AG04450 (cell line): ENCODE results near the gene HTATIP2. TPM values are rescaled to one million over a fixed set of nuclear protein-coding genes. Genes with fewer than 3 reads are reported as not detected.

Experiments
- CTCF ChIA-PET: fragments of 300-600, 350-600 bp; formaldehyde crosslinking; extraction: SDS; loops from one replicate; lab custom pipeline; 2022; ENCODE audit warnings: antibody characterized with exemption, inconsistent platforms; lab: Charles Lee
- POLR2A ChIA-PET: fragments of 350-600 bp; formaldehyde crosslinking; extraction: SDS; loops from one replicate; lab custom pipeline; 2021; ENCODE audit warnings: antibody characterized with exemption, inconsistent platforms; lab: Yijun Ruan, JAX
- DNase-seq: peaks from one replicate; pipeline ENCODE4 v3.0.0-alpha.2; 2011; ENCODE audit warnings: low read depth, low spot score
- H3K27ac ChIP-seq: one replicate; pipeline ENCODE4 v1.5.1; 2012; ENCODE audit warnings: low read depth, low read length, control low read depth
- H3K27me3 ChIP-seq: one replicate; pipeline ENCODE4 v1.6.0; 2012; ENCODE audit warnings: low read length; ENCODE audit not compliant: control insufficient read depth, insufficient read depth
- H3K4me3 ChIP-seq: 2 replicates; pipeline ENCODE4 v1.5.1; 2011; ENCODE audit warnings: mild to moderate bottlenecking, low read depth, low read length, control low read depth
- H3K9me3 ChIP-seq: 2 replicates; pipeline ENCODE4 v1.5.1; 2012; ENCODE audit warnings: low read length; ENCODE audit not compliant: control insufficient read depth, insufficient read depth
- CTCF ChIP-seq: IDR thresholded peaks from 2 replicates; pipeline ENCODE4 v1.5.1; 2011; ENCODE audit warnings: low read depth, low read length, control low read depth, inconsistent platforms
- polyA plus RNA-seq: library from polyadenylated mRNA; depleted of rRNA; stranded (reverse); fragments of >200 nt; gene quantifications from 2 replicates; pipeline ENCODE4 v1.2.3, GENCODE V29; 2011

HTATIP2 gene
- polyA plus RNA-seq, 1 experiment: 39.8 TPM

- Histone ChIP-seq H3K27me3 (no peaks in the 10 kb centered on the region), H3K27ac (no peak overlapping the region), H3K9me3 (no peaks in the 10 kb centered on the region), H3K4me3 (no peak overlapping the region)
- DNase-seq: no peak
- POLR2A ChIA-PET: no interaction called here
- CTCF ChIA-PET: interaction anchor here (1.0 kb wide), 1 partner anchor 9 kb away, joined by 9 read pairs; no protein-coding TSS in a partner anchor
- no peak for TF ChIP-seq CTCF
Observed at GRCh38 chr11:20406484-20406883, 43.0 kb downstream of the HTATIP2 start.

- Histone ChIP-seq H3K27me3 (no peaks in the 10 kb centered on the region), H3K27ac (no peak overlapping the region), H3K4me3 (no peak overlapping the region), H3K9me3 (no peaks in the 10 kb centered on the region)
- no peak for TF ChIP-seq CTCF
- ChIA-PET POLR2A (no interaction called here), CTCF (interaction anchor here (4.4 kb wide), 1 partner anchor 10 kb away, joined by 25 read pairs; no protein-coding TSS in a partner anchor)
- no peak for DNase-seq
Observed at GRCh38 chr11:20407344-20407743, 43.8 kb downstream of the HTATIP2 start.

- H3K27me3 ChIP-seq: no peaks in the 10 kb centered on the region
- no peak overlapping the region for H3K27ac ChIP-seq
- H3K9me3 ChIP-seq: no peaks in the 10 kb centered on the region
- no peak for TF ChIP-seq CTCF
- no peak for DNase-seq
- CTCF ChIA-PET: interaction anchor here (2.4 to 2.6 kb wide), 2 partner anchors 19 to 194 kb away, joined by 7 to 11 read pairs; no protein-coding TSS in a partner anchor
- POLR2A ChIA-PET: no interaction called here
- no peak overlapping the region for H3K4me3 ChIP-seq
Observed at GRCh38 chr11:20415432-20415831, 51.9 kb downstream of the HTATIP2 start.

DNA sequence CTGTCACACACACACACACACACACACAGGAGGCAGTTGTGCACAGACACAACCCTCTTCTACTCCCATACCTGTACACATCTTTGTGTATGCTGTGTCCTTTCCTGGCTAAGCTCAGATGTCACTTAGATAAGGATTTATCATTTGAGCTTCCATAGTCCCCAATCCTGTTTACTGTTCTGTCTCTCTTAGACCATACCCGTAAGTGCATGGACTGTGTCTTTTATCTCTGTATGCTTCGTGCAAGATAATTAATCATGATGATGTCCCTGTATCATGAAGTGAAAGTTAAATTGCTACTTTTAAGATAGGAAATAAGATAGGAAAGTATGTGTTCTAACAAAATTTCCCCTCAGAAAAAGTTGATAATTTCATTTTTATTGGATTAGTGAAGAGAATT, 54.3 kb downstream of the HTATIP2 start:
- Histone ChIP-seq H3K27me3 (no peaks in the 10 kb centered on the region), H3K9me3 (no peaks in the 10 kb centered on the region), H3K27ac (no peak overlapping the region), H3K4me3 (no peak overlapping the region)
- no peak for TF ChIP-seq CTCF
- no peak for DNase-seq
- ChIA-PET POLR2A (no interaction called here), CTCF (interaction anchor here (0.5 to 2.6 kb wide), 2 partner anchors 20 to 21 kb away, joined by 3 to 11 read pairs; no protein-coding TSS in a partner anchor)

DNA sequence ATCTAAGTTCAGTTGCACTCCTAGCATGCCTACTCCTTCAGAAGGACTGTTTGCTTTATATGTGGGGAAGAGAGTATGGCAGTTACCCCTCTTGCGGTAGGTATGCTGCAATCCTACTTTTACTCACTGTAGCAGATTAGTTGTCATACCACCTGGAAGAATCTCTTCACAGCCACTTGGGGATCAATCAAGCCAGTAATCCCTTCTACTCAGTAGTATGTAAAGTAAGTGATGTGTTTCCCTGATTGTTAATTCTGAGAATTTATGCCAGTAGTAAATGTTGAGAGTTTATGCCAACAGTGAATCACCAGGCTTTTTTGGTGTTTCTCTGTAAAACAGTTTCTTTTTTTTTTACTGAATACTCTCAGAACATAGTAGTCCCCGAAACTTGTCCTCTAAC, 58.4 kb downstream of the HTATIP2 start:
- no peak for TF ChIP-seq CTCF
- ChIA-PET CTCF (interaction anchor here (0.9 to 1.7 kb wide), 2 partner anchors 188 kb away, joined by 3 to 6 read pairs; no protein-coding TSS in a partner anchor), POLR2A (no interaction called here)
- H3K27ac ChIP-seq: no peak overlapping the region
- DNase-seq: no peak
- no peaks in the 10 kb centered on the region for H3K27me3 ChIP-seq
- no peak overlapping the region for H3K4me3 ChIP-seq
- H3K9me3 ChIP-seq: no peaks in the 10 kb centered on the region
